ENCODE data around the gene RNU6-7. TPM values are rescaled to one million over a fixed set of nuclear protein-coding genes. Genes with fewer than 3 reads are reported as not detected.

RNU6-7 gene
- total and polyA plus RNA-seq, 2 of the 13 experiments (the other 11 are each of a cell fraction or from before 2014, with no cell fraction given): under 0.01 TPM; not detected in 1

- TF ChIP-seq E2F2 (CRISPR knock-in tag; IDR thresholded peaks at IDR 0.05; ENCODE audit: borderline replicate concordance) (no peak; the same call in 1 of the 2 replicates), ZNF317 (CRISPR knock-in tag; IDR thresholded peaks at IDR 0.05) (no peak), KDM4B (CRISPR knock-in tag; IDR thresholded peaks at IDR 0.05) (no peak), ZNF597 (CRISPR knock-in tag; IDR thresholded peaks at IDR 0.05) (no peak), STAT6 (CRISPR knock-in tag; IDR thresholded peaks at IDR 0.05; ENCODE audit: borderline replicate concordance) (no peak), FOXK2 (IDR thresholded peaks at IDR 0.05) (no peak), MATR3 (CRISPR knock-in tag; IDR thresholded peaks at IDR 0.05) (no peak), ATF5 (CRISPR knock-in tag; IDR thresholded peaks at IDR 0.05; ENCODE audit: low read depth) (no peak; the same call in 1 of the 2 replicates), PREB (CRISPR knock-in tag; IDR thresholded peaks at IDR 0.05) (0 out of 2 replicates have a peak, but pooled peaks have one; percentile 46), ZNF232 (CRISPR knock-in tag; IDR thresholded peaks at IDR 0.05; ENCODE audit: borderline replicate concordance) (no peak), TEAD3 (CRISPR knock-in tag; optimal IDR thresholded peaks at IDR 0.05; ENCODE audit: borderline replicate concordance) (no peak), ZNF598 (CRISPR knock-in tag; IDR thresholded peaks at IDR 0.05; ENCODE audit: borderline replicate concordance) (no peak), ZBTB20 (CRISPR knock-in tag; IDR thresholded peaks at IDR 0.05; ENCODE audit: borderline replicate concordance, low read depth) (no peak), ZNF468 (CRISPR knock-in tag; IDR thresholded peaks at IDR 0.05) (no peak)
These were observed 1.3 kb upstream of the RNU6-7 start (continued) for GRCh38 chr14:32200368-32201192.
